ENCODE measurements around the gene PSMG1. TPM values are rescaled to one million over a fixed set of nuclear protein-coding genes. Genes with fewer than 3 reads are reported as not detected.

The PSMG1 gene
- total RNA-seq, 1 experiment from 2014 or later = 78.8 TPM

- H3K27ac Mint-ChIP-seq = peak overlapping the region; percentile 3 to 95 (median 50); a peak in 4 of 7 replicates
- no CpG with 5 or more reads among the region's 6 CpGs for WGBS (ENCODE audit: extremely low coverage, insufficient read length, low lambda C conversion rate)
These were observed 25.5 kb upstream of the PSMG1 start for GRCh38 chr21:39208624-39209333.

More at GRCh38 chr21:39208624-39209333, 25.5 kb upstream of the PSMG1 start:
- Histone ChIP-seq H3K23ac (ENCODE audit: insufficient read length, low read depth, low read length) (no peak overlapping the region), H4K20me1 (ENCODE audit: control insufficient read depth, insufficient read depth, insufficient read length) (no peaks in the 10 kb centered on the region), H3K27ac (ENCODE audit: insufficient read length, low read depth, low read length) (no peak overlapping the region), H3K56ac (ENCODE audit: insufficient read length, low read depth, low read length) (no peak overlapping the region), H2AFZ (ENCODE audit: low read length) (no peak overlapping the region), H3K79me1 (ENCODE audit: insufficient read depth, low read depth, low read length, poor library complexity, severe bottlenecking) (no peaks in the 10 kb centered on the region), H3K9ac (ENCODE audit: extremely low read depth, insufficient read length, low read length) (no peak overlapping the region), H3K14ac (ENCODE audit: insufficient read depth, low read length) (no peak overlapping the region), H2BK5ac (ENCODE audit: insufficient read length, low read length) (no peak overlapping the region), H3K23me2 (ENCODE audit: insufficient read length, low read depth, low read length, poor library complexity, severe bottlenecking) (no peaks in the 10 kb centered on the region), H3T11ph (ENCODE audit: low read length) (no peak overlapping the region), H3K27me3 (ENCODE audit: insufficient read depth, low read length) (no peaks in the 10 kb centered on the region), H2BK20ac (ENCODE audit: low read depth, low read length, poor library complexity, severe bottlenecking) (no peak overlapping the region), H4K91ac (ENCODE audit: insufficient read length, low read depth, low read length) (no peak overlapping the region), H3K4ac (ENCODE audit: low read depth, low read length) (no peak overlapping the region), H3K4me2 (ENCODE audit: insufficient read depth, insufficient read length, low read length) (no peak overlapping the region), H2BK120ac (ENCODE audit: low read depth, low read length, poor library complexity, severe bottlenecking) (no peak overlapping the region), H4K8ac (replicated peaks; ENCODE audit: insufficient read length, low read depth, low read length) (no peak overlapping the region), H2BK15ac (ENCODE audit: low read depth, low read length) (no peak overlapping the region), H3K79me2 (ENCODE audit: insufficient read depth, low read length) (no peaks in the 10 kb centered on the region), H4K5ac (ENCODE audit: insufficient read length, low read depth, low read length) (no peak overlapping the region), H3K9me3 (ENCODE audit: control insufficient read depth, low read depth, low read length) (no peaks in the 10 kb centered on the region), H2AK5ac (ENCODE audit: insufficient read length, low read length) (no peak overlapping the region), H3K18ac (ENCODE audit: insufficient read length, low read depth, low read length) (no peak overlapping the region), H3K4me1 (ENCODE audit: insufficient read depth, low read length) (no peaks in the 10 kb centered on the region), H2BK12ac (ENCODE audit: insufficient read length, low read depth, low read length) (no peak overlapping the region)
- no peak overlapping the region for H3K4me3 Mint-ChIP-seq
- no peak for DNase-seq
- peaks cover 0 to 5% of the 10 kb centered on the region in 2 experiments; a peak in 2 of 4 replicates for H3K4me1 Mint-ChIP-seq
- H3K9me3 Mint-ChIP-seq = no peaks in the 10 kb centered on the region
- H3K36me3 Mint-ChIP-seq (ENCODE audit: insufficient read depth in 1 of 3, low read depth in 3 of 3) = peaks cover 5 to 68% (median 65%) of the 10 kb centered on the region in 3 experiments; a peak in 6 of 7 replicates
- H3K27me3 Mint-ChIP-seq (ENCODE audit: low read depth) = no peaks in the 10 kb centered on the region
- TF ChIP-seq CTCF (conservative IDR thresholded peaks at IDR 0.05) = no peak

Measured in H9 (cell line).